WTC11 (cell line): ENCODE measurements around the gene NDST3. TPM values are rescaled to one million over a fixed set of nuclear protein-coding genes. Genes with fewer than 3 reads are reported as not detected.

Source experiments
- ATAC-seq: fragments of 200-7000 bp; cut with Tn5 transposase; 2 replicates; pipeline ENCODE4 v1.10.0; 2021; ENCODE audit warnings: mild to moderate bottlenecking, moderate library complexity
- CTCF ChIA-PET: fragments of 300-600 bp; sonication (Branson Sonifier 250); formaldehyde crosslinking; loops from one replicate; lab custom pipeline; 2021; ENCODE audit warnings: antibody characterized with exemption; lab: Charles Lee
- POLR2A ChIA-PET: fragments of 350-600 bp; sonication (Branson Sonifier 250); formaldehyde crosslinking; loops from one replicate; lab custom pipeline; 2021; ENCODE audit warnings: antibody characterized with exemption; lab: Charles Lee
- DNase-seq: peaks from one replicate; pipeline ENCODE4 v3.0.0; 2021; ENCODE audit warnings: low spot score
- H3K27ac Mint-ChIP-seq: 2 replicates; pipeline ENCODE4 v1.8.0; 2021; ENCODE audit warnings: mixed read lengths
- H3K27me3 Mint-ChIP-seq: 2 replicates; pipeline ENCODE4 v1.8.0; 2021; ENCODE audit warnings: low read depth, mild to moderate bottlenecking, moderate library complexity, mixed read lengths
- H3K36me3 Mint-ChIP-seq: 2 replicates; pipeline ENCODE4 v1.8.0; 2021; ENCODE audit warnings: mixed read lengths
- H3K4me1 Mint-ChIP-seq: 2 replicates; pipeline ENCODE4 v1.8.0; 2022; ENCODE audit warnings: mixed read lengths
- H3K4me3 Mint-ChIP-seq: 2 replicates; pipeline ENCODE4 v1.8.0; 2021; ENCODE audit warnings: mild to moderate bottlenecking, moderate library complexity, mixed read lengths
- H3K9me3 Mint-ChIP-seq: 2 replicates; pipeline ENCODE4 v1.8.0; 2021; ENCODE audit warnings: mixed read lengths
- ATF1 ChIP-seq: sonication (generic); formaldehyde crosslinking; IDR thresholded peaks from 2 replicates; pipeline ENCODE4 v1.8.1; 2023; ENCODE audit warnings: mild to moderate bottlenecking, moderate library complexity, missing genetic modification reagents
- CBFB ChIP-seq: sonication (generic); formaldehyde crosslinking; IDR thresholded peaks from 2 replicates; pipeline ENCODE4 v1.8.1; 2022; ENCODE audit warnings: mild to moderate bottlenecking, low read depth, missing genetic modification reagents
- CREB1 ChIP-seq: sonication (generic); formaldehyde crosslinking; IDR thresholded peaks from 2 replicates; pipeline ENCODE4 v1.8.0; 2023; ENCODE audit warnings: mild to moderate bottlenecking, missing genetic modification reagents
- E2F4 ChIP-seq: sonication (generic); formaldehyde crosslinking; IDR thresholded peaks from 2 replicates; pipeline ENCODE4 v1.8.1; 2022; ENCODE audit warnings: low read depth, mild to moderate bottlenecking, moderate library complexity, missing genetic modification reagents, borderline replicate concordance
- ELF4 ChIP-seq: sonication (generic); formaldehyde crosslinking; IDR thresholded peaks from 2 replicates; pipeline ENCODE4 v1.8.1; 2022; ENCODE audit warnings: low read depth, mild to moderate bottlenecking, moderate library complexity, missing genetic modification reagents
- EMX1 ChIP-seq: fragments of 250-450 bp; sonication (Bioruptor Pico); IDR thresholded peaks from 2 replicates; pipeline ENCODE4 v1.8.0; 2021; ENCODE audit warnings: mild to moderate bottlenecking
- ERG ChIP-seq: fragments of 250-450 bp; sonication (Bioruptor Pico); IDR thresholded peaks from 2 replicates; pipeline ENCODE4 v1.8.0; 2021; ENCODE audit warnings: mild to moderate bottlenecking
- ESRRA ChIP-seq: sonication (generic); formaldehyde crosslinking; IDR thresholded peaks from 2 replicates; pipeline ENCODE4 v1.8.1; 2022; ENCODE audit warnings: mild to moderate bottlenecking, missing genetic modification reagents, borderline replicate concordance
- FOXP1 ChIP-seq: sonication (generic); formaldehyde crosslinking; IDR thresholded peaks from 2 replicates; pipeline ENCODE4 v1.8.0; 2022; ENCODE audit warnings: missing genetic modification reagents, mild to moderate bottlenecking, moderate library complexity, borderline replicate concordance
- HMGXB4 ChIP-seq: sonication (generic); formaldehyde crosslinking; IDR thresholded peaks from 2 replicates; pipeline ENCODE4 v1.8.1; 2023; ENCODE audit warnings: mild to moderate bottlenecking, moderate library complexity, missing genetic modification reagents
- IRF1 ChIP-seq: sonication (generic); formaldehyde crosslinking; IDR thresholded peaks from 2 replicates; pipeline ENCODE4 v1.8.0; 2023; ENCODE audit warnings: missing genetic modification reagents
- JUN ChIP-seq: sonication (generic); formaldehyde crosslinking; IDR thresholded peaks from 2 replicates; pipeline ENCODE4 v1.8.0; 2023; ENCODE audit warnings: mild to moderate bottlenecking, missing genetic modification reagents
- MXD4 ChIP-seq: fragments of 250-450 bp; sonication (Bioruptor Pico); IDR thresholded peaks from 2 replicates; pipeline ENCODE4 v1.8.0; 2021; ENCODE audit warnings: mild to moderate bottlenecking, moderate library complexity, borderline replicate concordance
- MYBL2 ChIP-seq: sonication (generic); formaldehyde crosslinking; IDR thresholded peaks from 2 replicates; pipeline ENCODE4 v1.8.1; 2023; ENCODE audit warnings: mild to moderate bottlenecking, moderate library complexity, missing genetic modification reagents
- NFATC4 ChIP-seq: fragments of 250-450 bp; sonication (Bioruptor Pico); IDR thresholded peaks from 2 replicates; pipeline ENCODE4 v1.9.0; 2021; ENCODE audit warnings: mild to moderate bottlenecking
- NR2C2 ChIP-seq: sonication (generic); formaldehyde crosslinking; IDR thresholded peaks from 2 replicates; pipeline ENCODE4 v1.8.0; 2022; ENCODE audit warnings: mild to moderate bottlenecking, missing genetic modification reagents
- PRRX2 ChIP-seq: fragments of 250-450 bp; sonication (Bioruptor Pico); IDR thresholded peaks from 2 replicates; pipeline ENCODE4 v1.8.0; 2021; ENCODE audit warnings: mild to moderate bottlenecking
- TCF7 ChIP-seq: sonication (generic); formaldehyde crosslinking; IDR thresholded peaks from 2 replicates; pipeline ENCODE4 v1.8.0; 2022; ENCODE audit warnings: mild to moderate bottlenecking, low read depth, missing genetic modification reagents, moderate library complexity
- TP53 ChIP-seq: sonication (generic); formaldehyde crosslinking; IDR thresholded peaks from 2 replicates; pipeline ENCODE4 v1.8.1; 2023; ENCODE audit warnings: mild to moderate bottlenecking, missing genetic modification reagents
- USF2 ChIP-seq: sonication (generic); formaldehyde crosslinking; IDR thresholded peaks from 2 replicates; pipeline ENCODE4 v1.8.1; 2023; ENCODE audit warnings: mild to moderate bottlenecking, missing genetic modification reagents, moderate library complexity
- ZBTB21 ChIP-seq: sonication (generic); formaldehyde crosslinking; IDR thresholded peaks from 2 replicates; pipeline ENCODE4 v1.8.1; 2023; ENCODE audit warnings: mild to moderate bottlenecking, missing genetic modification reagents, borderline replicate concordance
- ZNF219 ChIP-seq: sonication (generic); formaldehyde crosslinking; IDR thresholded peaks from 2 replicates; pipeline ENCODE4 v1.8.0; 2023; ENCODE audit warnings: missing genetic modification reagents, mild to moderate bottlenecking, borderline replicate concordance
- ZNF317 ChIP-seq: sonication (generic); formaldehyde crosslinking; IDR thresholded peaks from 2 replicates; pipeline ENCODE4 v1.8.1; 2023; ENCODE audit warnings: low read depth, mild to moderate bottlenecking, moderate library complexity, missing genetic modification reagents, borderline replicate concordance
- total RNA-seq: library from RNA; stranded (reverse); gene quantifications from 3 replicates; pipeline ENCODE4 v1.2.3, GENCODE V29; 2021

Gene NDST3
- total RNA-seq, 1 experiment from 2014 or later = 0.37 TPM

GRCh38 chr4:117987464-117987863 is 46.8 kb upstream of the NDST3 start:
- H3K4me1 Mint-ChIP-seq = no peaks in the 10 kb centered on the region
- POLR2A ChIA-PET = no interaction called here
- no peak overlapping the region for H3K4me3 Mint-ChIP-seq
- no peaks in the 10 kb centered on the region for H3K9me3 Mint-ChIP-seq
- no peaks in the 10 kb centered on the region for H3K27me3 Mint-ChIP-seq
- CTCF ChIA-PET = interaction anchor here (0.6 to 1.3 kb wide), 2 partner anchors 18 to 1231 kb away, joined by 3 to 6 read pairs; no protein-coding TSS in a partner anchor
- H3K36me3 Mint-ChIP-seq = no peaks in the 10 kb centered on the region
- no peak for DNase-seq
- no peak for TF ChIP-seq HMGXB4 (CRISPR knock-in tag)
- no peak for TF ChIP-seq ZNF219 (CRISPR knock-in tag)
- ATAC-seq = no peak
- no peak overlapping the region for H3K27ac Mint-ChIP-seq

- H3K4me3 Mint-ChIP-seq = no peak overlapping the region
- H3K9me3 Mint-ChIP-seq = no peaks in the 10 kb centered on the region
- POLR2A ChIA-PET = no interaction called here
- H3K4me1 Mint-ChIP-seq = no peaks in the 10 kb centered on the region
- CTCF ChIA-PET = no interaction called here
- DNase-seq = no peak
- TF ChIP-seq IRF1 (CRISPR knock-in tag) (no peak), NR2C2 (CRISPR knock-in tag) (no peak), ZBTB21 (CRISPR knock-in tag) (no peak), JUN (CRISPR knock-in tag) (no peak), ZNF317 (CRISPR knock-in tag) (no peak)
- TF ChIP-seq, all 79 proteins: peak for 0
- no peak overlapping the region for H3K27ac Mint-ChIP-seq
- no peaks in the 10 kb centered on the region for H3K36me3 Mint-ChIP-seq
- no peak for ATAC-seq
- H3K27me3 Mint-ChIP-seq = no peaks in the 10 kb centered on the region
Observed at GRCh38 chr4:117996891-117997290, 37.4 kb upstream of the NDST3 start.

- ATAC-seq (no peak), DNase-seq (no peak)
- H3K9me3 Mint-ChIP-seq = no peaks in the 10 kb centered on the region
- H3K27me3 Mint-ChIP-seq = no peaks in the 10 kb centered on the region
- CTCF ChIA-PET = no interaction called here
- TF ChIP-seq TCF7 (CRISPR knock-in tag) (no peak), ERG (no peak), NFATC4 (CRISPR knock-in tag) (no peak), MXD4 (CRISPR knock-in tag) (no peak), PRRX2 (CRISPR knock-in tag) (no peak), FOXP1 (CRISPR knock-in tag) (no peak), E2F4 (CRISPR knock-in tag) (no peak), USF2 (CRISPR knock-in tag) (no peak), ATF1 (no peak), EMX1 (CRISPR knock-in tag) (no peak), CBFB (CRISPR knock-in tag) (no peak), ZNF219 (CRISPR knock-in tag) (no peak), ESRRA (CRISPR knock-in tag) (no peak), CREB1 (no peak), ELF4 (CRISPR knock-in tag) (no peak), MYBL2 (CRISPR knock-in tag) (no peak), TP53 (no peak)
- H3K4me1 Mint-ChIP-seq = no peaks in the 10 kb centered on the region
- no peak overlapping the region for H3K4me3 Mint-ChIP-seq
- no peaks in the 10 kb centered on the region for H3K36me3 Mint-ChIP-seq
- no peak overlapping the region for H3K27ac Mint-ChIP-seq
- POLR2A ChIA-PET = no interaction called here
Observed at GRCh38 chr4:118004088-118004487, 30.2 kb upstream of the NDST3 start.
